DMS53 treated with DMSO at 0.1 percent for 48 hours (cell line): ENCODE measurements around the gene FSCB.
"Not testable (repeated sequence)": the region's sequence is repeated elsewhere in the genome, so short reads cannot be mapped to it uniquely, and the experiment has no call there.

Source experiments
- DNase-seq: peaks from one replicate; lab custom pipeline; 2025; ENCODE audit not compliant: unreplicated experiment; lab: John Stamatoyannopoulos, UW

FSCB gene, protein sequence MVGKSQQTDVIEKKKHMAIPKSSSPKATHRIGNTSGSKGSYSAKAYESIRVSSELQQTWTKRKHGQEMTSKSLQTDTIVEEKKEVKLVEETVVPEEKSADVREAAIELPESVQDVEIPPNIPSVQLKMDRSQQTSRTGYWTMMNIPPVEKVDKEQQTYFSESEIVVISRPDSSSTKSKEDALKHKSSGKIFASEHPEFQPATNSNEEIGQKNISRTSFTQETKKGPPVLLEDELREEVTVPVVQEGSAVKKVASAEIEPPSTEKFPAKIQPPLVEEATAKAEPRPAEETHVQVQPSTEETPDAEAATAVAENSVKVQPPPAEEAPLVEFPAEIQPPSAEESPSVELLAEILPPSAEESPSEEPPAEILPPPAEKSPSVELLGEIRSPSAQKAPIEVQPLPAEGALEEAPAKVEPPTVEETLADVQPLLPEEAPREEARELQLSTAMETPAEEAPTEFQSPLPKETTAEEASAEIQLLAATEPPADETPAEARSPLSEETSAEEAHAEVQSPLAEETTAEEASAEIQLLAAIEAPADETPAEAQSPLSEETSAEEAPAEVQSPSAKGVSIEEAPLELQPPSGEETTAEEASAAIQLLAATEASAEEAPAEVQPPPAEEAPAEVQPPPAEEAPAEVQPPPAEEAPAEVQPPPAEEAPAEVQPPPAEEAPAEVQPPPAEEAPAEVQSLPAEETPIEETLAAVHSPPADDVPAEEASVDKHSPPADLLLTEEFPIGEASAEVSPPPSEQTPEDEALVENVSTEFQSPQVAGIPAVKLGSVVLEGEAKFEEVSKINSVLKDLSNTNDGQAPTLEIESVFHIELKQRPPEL

DNA sequence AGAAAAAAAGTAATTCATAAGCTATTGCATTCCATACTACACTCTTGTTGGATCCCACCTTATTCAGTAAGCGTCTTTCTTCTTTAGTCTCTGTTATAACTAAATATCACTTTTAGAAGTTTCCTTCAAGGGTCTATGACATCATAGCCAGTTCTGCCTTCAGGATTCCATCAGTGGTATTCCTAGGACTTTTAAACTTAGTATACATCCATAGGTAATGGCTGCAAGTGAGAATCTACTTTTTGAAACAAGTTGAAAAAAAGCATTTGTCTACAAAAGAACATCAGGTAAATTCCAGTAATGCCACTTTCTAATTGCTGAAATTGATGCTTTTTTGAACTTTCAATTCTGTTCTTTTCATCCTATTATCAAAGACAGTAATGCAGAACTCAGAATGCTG lies at the start of gene FSCB:
Gene FSCB (minus strand): TSS at position 101 of the 400 bp plus-strand sequence. CDS start 296 bp downstream, outside the sequence.
- no peak for DNase-seq

DNA sequence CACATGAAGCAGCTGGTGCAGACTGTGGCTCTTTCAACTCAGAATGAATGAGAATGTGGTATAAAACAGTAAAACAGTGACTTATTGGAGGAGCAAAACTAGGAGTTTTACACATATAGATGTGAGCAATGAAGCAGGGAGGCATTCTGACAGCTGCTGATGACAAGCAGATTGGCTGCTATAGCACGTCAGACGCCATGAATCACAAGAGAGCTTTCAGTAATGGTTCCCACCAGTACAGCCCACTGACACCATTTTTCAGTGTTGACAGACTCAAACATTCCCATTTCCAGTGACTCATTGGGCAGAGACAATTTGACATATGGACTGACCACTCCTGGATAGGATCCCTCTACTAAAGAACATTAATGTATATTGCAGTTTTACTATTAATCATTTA lies 24.6 kb upstream of the FSCB start:
- DNase-seq: no peak

DNA sequence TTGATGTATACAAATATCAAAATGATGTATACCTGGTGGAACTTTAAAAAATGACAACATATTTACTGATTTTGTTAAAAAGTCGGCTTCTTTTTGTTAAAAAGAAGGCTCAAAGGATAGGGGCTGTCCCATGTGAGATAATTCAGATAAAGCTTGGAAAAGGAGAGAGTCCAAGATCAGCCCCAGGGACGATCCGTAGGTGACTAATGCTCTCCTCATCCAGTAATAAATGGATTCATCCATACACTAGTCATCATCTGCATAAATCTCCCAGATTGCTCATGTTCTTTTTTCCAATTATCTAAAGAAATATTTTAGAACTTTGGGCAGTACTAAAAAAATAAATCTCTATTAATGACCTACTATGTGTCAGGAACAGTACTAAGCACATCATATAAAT lies 23.4 kb upstream of the FSCB start:
- DNase-seq: no peak

DNA sequence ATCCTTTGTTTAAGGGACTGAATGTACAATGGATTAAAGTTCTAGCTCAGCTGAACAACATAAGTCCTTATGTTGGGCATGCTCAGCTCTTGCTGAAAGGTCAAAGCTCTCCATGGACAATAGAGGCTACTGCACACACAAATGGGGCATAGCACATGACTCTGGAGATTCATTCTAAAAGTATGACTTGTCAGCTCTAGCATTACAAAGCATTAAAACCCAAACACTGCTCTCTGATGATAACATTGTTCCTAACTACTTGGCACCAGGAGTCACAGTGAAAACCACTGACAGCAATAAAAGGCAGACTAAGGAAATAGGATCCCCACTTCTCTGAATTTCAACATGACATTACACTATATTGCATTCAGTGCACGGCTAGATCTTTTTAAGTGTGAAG lies 21.9 kb upstream of the FSCB start:
- DNase-seq: no peak

DNA sequence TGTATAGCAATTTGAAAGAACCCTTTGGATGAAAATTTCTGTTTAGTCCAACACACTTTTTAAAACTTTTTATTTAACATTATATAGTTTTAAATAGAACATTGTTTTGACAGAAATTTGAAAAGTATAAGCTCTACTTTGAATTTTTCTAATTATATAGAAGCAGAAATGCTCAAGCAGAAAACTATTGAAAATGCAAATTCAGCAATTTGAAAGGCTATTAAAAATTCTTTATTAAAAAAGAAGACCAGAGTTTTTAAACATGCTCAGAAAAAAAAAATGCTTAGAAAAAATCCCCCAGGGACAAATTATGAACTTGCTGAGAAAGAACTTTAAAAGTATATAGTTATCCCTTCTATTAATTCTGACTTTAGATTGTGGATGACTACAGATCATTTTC lies 21.1 kb upstream of the FSCB start:
- no peak for DNase-seq

DNA sequence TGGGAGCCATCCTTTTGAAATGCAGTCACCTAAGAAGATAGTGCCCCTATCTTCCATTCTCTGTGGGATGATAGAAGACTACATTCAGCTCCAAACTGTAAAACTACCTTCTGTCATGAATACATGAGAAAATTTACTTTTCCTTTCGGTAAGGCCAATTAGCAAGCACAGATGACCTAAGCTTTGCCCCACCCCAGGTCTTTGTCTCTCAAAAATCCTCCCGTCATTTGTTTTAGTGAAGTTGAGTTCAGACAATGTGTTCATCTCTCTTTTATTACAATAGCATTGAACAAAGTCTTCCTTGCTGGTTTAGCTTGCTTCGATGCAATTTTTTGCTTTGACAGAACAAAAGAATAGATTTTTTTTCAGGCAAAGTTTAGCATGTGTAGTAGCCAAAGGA lies 18.2 kb upstream of the FSCB start:
- no peak for DNase-seq

DNA sequence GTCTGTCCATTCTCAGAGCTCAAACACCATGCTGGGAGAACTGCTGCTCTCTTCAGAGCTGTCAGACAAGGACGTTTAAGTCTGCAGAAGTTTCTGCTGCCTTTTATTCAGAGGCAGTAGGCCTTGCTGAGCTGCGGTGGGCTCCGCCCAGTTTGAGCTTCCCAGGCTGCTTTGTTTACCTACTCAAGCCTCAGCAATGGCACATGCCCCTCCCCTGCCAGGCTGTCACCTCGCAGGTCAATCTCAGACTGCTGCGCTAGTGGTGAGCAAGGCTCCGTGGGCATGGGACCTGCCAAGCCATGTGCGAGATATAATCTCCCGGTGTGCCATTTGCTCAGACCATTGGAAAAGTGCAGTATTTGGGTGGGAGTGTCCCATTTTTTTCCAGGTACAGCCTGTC lies 8.6 kb upstream of the FSCB start:
- not testable (repeated sequence) for DNase-seq

DNA sequence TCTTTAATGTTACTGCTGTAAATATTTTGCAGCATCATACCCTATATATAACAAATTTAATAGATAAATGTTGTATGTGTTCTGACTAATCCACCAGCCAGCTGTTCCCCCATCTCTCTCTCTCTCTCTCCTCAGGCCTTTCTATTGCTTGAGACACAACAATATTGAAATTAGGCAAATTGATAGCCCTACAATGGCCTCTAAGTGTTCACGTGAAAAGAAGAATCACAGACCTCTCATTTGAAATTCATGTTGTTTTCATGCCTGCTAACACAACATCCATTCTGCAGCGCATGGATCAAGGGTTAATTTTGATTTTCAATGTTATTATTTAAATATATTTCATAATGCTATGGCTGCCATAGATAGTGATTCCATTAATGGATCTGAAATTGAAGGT lies 1.8 kb upstream of the FSCB start:
- no peak for DNase-seq

DNA sequence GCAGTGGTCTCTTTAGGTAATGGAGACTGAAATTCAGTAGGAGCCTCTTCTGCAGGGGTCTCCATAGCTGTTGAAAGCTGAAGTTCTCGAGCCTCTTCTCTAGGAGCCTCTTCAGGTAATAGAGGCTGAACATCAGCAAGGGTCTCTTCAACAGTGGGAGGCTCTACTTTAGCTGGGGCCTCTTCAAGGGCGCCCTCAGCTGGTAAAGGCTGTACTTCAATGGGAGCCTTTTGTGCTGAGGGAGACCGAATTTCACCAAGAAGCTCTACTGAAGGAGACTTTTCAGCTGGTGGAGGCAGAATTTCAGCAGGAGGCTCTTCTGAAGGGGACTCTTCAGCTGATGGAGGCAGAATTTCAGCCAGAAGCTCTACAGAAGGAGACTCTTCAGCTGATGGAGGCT lies 1.5 kb downstream of the FSCB start:
- no peak for DNase-seq

DNA sequence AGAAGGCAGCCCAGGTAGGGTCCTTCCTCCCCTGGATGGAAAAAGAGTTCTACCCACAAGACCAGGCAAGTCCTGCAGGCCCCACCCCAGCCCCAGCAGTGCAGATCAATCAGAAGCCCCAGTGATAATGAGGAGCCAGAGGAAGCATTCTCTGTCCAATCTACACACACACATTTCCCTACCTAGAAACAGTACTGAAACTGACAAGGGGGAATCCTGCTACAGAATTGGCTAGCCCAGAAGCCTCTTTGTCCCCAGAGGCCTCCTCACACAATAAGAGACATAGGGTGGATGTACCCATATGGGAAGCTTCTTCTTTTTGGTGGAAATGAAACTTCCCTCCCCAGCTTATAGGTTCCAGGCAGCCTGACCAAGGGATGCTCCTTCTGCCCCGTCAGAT lies 9.9 kb downstream of the FSCB start:
- DNase-seq: no peak

DNA sequence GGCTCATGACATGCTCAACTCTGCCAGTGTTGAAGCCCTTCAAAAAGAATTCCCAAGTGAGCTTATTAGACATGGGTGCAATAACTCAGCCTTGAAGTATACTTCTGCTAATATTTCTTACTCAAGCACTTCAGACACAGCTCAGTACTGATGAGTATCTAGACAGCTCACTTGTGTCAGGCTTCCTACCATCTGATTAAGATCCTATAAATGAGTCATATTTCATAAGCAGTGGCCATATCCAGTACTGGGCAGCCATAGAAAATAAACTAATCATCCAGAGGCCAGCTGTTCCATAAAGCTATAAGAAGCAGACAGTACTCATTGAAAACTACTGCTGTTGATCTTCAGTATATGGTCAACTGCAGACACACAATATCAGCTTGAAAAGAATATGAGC lies 12.9 kb downstream of the FSCB start:
- DNase-seq: no peak

DNA sequence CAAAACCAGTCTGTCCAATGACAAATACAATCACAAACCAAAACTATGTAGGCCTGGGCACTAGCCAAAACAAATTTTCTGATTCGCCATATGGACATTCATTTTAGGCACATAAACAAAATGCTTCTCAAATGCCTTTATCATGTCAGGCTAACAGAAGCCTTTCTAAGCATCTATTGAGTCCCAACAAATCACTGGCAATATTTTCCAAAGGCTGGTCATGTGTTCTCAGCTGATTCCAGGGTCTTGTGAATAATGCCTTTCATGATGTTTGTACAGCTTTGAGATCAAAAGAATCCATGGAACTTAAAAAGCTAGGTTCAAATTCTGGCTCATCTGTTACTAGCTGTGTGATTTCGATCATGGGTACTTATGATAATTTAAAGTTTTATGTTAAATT lies 16.1 kb downstream of the FSCB start:
- no peak for DNase-seq

DNA sequence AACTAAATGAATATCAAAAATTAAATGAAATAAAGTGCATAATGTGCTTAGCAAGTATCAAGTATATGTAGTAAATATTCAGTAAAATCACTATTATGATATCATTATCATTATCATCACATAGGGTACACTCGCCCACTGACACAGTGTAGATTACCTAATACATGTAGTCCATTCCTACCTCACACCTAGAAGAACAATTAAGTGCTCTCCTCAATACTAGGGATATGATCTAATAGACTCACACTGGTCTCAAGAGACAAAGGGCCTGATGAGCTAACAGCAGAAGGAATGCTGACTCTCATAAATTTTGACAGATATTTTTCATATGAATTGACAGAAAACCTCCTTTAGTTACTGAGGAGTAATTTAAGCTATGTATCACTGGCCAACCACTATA lies 29.1 kb downstream of the FSCB start:
- DNase-seq: no peak

DNA sequence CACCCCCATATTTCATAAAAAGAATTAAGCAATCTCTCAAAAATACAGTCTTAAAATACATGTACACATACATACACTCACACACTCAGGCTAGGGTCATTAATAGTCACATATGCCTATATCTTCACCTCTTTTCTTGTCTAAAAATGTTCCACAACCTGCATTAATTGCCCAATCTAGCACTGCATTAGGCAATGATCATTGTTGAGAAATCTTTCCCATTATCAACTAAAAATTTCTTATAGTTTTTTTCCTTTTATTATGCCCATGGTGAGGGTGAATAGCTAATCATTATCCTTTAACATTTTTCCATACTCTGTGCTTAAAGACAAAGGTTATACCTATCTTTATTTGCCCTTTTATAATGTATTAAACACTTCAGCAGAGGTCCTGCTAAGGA lies 38.3 kb downstream of the FSCB start:
- no peak for DNase-seq

- no peak for DNase-seq
These were observed 43.6 kb downstream of the FSCB start for GRCh38 chr14:44463356-44464004.

DNA sequence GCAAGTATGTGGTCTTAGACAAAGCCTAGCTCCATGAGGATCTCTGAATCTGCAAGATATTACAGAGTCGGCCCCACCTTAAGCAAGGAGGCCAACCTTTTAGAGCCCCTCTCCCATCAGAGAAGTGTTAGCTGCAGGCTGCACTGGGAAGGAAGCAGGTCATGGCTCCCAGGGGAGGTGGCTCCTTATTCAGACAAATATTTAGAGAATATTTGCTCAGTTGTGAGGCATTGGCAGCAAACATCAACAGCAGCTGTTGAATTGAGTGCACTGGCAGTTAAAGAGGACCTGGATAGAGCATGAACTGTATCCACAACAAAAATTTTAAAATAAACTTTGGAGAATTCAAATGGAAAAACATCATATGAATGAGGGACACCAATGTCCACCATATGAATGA lies 44.7 kb downstream of the FSCB start:
- no peak for DNase-seq

DNA sequence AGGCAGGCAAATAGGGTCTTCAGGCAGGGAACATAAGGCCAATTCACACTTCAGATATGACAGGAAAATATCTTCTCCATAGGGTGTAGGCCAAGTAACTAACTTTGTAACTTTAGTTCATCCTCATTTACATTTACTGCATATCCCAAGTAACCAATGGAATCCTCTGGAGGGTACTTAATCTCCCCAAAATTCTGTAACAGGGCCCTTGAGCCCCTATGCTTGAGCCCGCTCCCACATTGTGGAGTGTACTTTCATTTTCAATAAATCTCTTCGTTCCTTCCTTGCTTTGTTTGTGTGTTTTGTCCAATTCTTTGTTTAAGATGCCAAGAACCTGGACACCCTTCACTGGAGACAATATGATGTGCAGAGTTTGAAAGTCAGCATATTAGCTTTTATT lies 45.3 kb downstream of the FSCB start:
- DNase-seq: no peak
